PFSK-1 (cell line): ENCODE data around the gene THAP8.

Experiments
- FOXP2 ChIP-seq: optimal IDR thresholded peaks from 2 replicates; pipeline ENCODE3; 2011; ENCODE audit warnings: borderline replicate concordance, control low read depth, inconsistent platforms; ENCODE audit not compliant: insufficient read depth; ENCODE audit errors: extremely low read length, extremely low read depth
- POLR2AphosphoS5 ChIP-seq: IDR thresholded peaks from 2 replicates; pipeline ENCODE4 v1.6.1; 2012; ENCODE audit warnings: low read depth, mild to moderate bottlenecking, control low read depth, low read length, moderate library complexity
- SIN3A ChIP-seq: IDR thresholded peaks from 2 replicates; pipeline ENCODE4 v1.6.1; 2012; ENCODE audit warnings: mild to moderate bottlenecking, low read length, moderate library complexity, borderline replicate concordance; ENCODE audit not compliant: insufficient read depth
- TAF1 ChIP-seq: IDR thresholded peaks from 2 replicates; pipeline ENCODE4 v1.6.1; 2012; ENCODE audit warnings: low read length, control low read depth, borderline replicate concordance; ENCODE audit not compliant: insufficient read depth
- TF ChIP-seq, protein P1 (sequence below), 2 experiments: IDR thresholded peaks; 2 replicates each; pipeline versions ENCODE4 v1.6.1 to v1.8.0; 2011 to 2012; ENCODE audit warnings: low read depth in 2 of 2, low read length in 2 of 2, control low read depth in 1 of 2, inconsistent platforms in 1 of 2, mild to moderate bottlenecking in 1 of 2, moderate library complexity in 1 of 2; ENCODE audit not compliant: insufficient read depth in 1 of 2

DNA sequence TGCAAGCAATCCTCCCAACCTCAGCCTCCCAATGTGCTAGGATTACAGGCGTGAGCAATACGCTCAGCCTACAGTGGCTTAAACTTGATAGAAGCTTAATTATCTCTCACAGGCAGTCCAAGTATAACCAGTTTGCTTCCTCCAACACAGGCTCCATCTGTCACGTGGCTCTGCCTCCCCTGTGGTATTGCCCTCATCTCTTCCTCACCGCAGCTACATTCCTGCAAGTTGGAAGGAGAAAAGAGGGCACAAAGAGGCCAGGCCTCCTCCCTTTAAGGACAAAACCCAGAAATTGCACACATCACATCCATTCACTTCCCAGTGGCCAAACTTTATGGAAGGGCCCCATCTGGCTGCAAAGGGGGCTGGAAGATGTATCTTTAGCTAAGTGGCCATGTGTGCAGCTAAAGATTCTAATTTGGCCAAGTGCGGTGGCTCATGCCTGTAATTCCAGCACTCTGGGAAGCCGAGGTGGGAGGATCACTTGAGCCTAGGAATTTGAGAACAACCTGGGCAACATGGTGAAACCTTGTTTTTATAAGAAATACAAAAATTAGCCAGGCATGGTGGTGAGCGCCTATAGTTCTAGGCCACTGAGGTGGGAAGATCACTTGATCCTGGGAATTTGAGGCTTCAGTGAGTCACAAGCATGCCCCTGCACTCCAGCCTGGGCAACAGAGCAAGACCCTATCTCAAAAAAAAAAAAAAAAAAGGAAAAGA, 62.2 kb downstream of the THAP8 start:
- TF ChIP-seq, protein P1, sequence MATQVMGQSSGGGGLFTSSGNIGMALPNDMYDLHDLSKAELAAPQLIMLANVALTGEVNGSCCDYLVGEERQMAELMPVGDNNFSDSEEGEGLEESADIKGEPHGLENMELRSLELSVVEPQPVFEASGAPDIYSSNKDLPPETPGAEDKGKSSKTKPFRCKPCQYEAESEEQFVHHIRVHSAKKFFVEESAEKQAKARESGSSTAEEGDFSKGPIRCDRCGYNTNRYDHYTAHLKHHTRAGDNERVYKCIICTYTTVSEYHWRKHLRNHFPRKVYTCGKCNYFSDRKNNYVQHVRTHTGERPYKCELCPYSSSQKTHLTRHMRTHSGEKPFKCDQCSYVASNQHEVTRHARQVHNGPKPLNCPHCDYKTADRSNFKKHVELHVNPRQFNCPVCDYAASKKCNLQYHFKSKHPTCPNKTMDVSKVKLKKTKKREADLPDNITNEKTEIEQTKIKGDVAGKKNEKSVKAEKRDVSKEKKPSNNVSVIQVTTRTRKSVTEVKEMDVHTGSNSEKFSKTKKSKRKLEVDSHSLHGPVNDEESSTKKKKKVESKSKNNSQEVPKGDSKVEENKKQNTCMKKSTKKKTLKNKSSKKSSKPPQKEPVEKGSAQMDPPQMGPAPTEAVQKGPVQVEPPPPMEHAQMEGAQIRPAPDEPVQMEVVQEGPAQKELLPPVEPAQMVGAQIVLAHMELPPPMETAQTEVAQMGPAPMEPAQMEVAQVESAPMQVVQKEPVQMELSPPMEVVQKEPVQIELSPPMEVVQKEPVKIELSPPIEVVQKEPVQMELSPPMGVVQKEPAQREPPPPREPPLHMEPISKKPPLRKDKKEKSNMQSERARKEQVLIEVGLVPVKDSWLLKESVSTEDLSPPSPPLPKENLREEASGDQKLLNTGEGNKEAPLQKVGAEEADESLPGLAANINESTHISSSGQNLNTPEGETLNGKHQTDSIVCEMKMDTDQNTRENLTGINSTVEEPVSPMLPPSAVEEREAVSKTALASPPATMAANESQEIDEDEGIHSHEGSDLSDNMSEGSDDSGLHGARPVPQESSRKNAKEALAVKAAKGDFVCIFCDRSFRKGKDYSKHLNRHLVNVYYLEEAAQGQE (IDR thresholded peaks at IDR 0.05; ENCODE audit: insufficient read depth in 1 of 2, low read depth in 2 of 2, low read length in 2 of 2): no peak
- TF ChIP-seq FOXP2 (no peak), SIN3A (no peak), TAF1 (no peak), POLR2AphosphoS5 (no peak)
